HEK293 (cell line): Measurements from ENCODE around the gene HOXC11.

Experiments used
- FEZF1 ChIP-seq: fragments of 450-650 bp; formaldehyde crosslinking; IDR thresholded peaks from 2 replicates; pipeline ENCODE4 v1.5.1; 2016; ENCODE audit warnings: missing biosample characterization, missing genetic modification characterization
- HIC1 ChIP-seq: fragments of 450-650 bp; formaldehyde crosslinking; IDR thresholded peaks from 2 replicates; pipeline ENCODE4 v1.5.1; 2016; ENCODE audit warnings: missing biosample characterization, missing genetic modification characterization
- KLF10 ChIP-seq: fragments of 450-650 bp; IDR thresholded peaks from 2 replicates; pipeline ENCODE4 v1.5.1; 2018; ENCODE audit warnings: missing biosample characterization, mild to moderate bottlenecking, missing genetic modification characterization
- PRDM1 ChIP-seq: fragments of 450-650 bp; formaldehyde crosslinking; IDR thresholded peaks from 2 replicates; pipeline ENCODE4; 2016; ENCODE audit warnings: missing biosample characterization, missing genetic modification characterization
- REST ChIP-seq: fragments of 450-650 bp; formaldehyde crosslinking; IDR thresholded peaks from 2 replicates; pipeline ENCODE4 v1.5.1; 2016; ENCODE audit warnings: missing biosample characterization, missing genetic modification characterization
- TCF7L2 ChIP-seq: IDR thresholded peaks from 2 replicates; pipeline ENCODE4 v1.6.1; 2011; ENCODE audit warnings: low read depth, mild to moderate bottlenecking, inconsistent platforms, low read length, moderate library complexity, borderline replicate concordance
- ZBTB21 ChIP-seq: fragments of 450-650 bp; formaldehyde crosslinking; IDR thresholded peaks from 2 replicates; pipeline ENCODE4 v1.5.1; 2017; ENCODE audit warnings: missing biosample characterization, missing genetic modification characterization
- ZBTB49 ChIP-seq: fragments of 450-650 bp; formaldehyde crosslinking; IDR thresholded peaks from 2 replicates; pipeline ENCODE4 v1.5.1; 2016; ENCODE audit warnings: missing biosample characterization, missing genetic modification characterization, low read depth
- ZFP69B ChIP-seq: fragments of 450-650 bp; formaldehyde crosslinking; IDR thresholded peaks from 2 replicates; pipeline ENCODE4 v1.5.1; 2016; ENCODE audit warnings: missing biosample characterization, missing genetic modification characterization
- ZNF169 ChIP-seq: fragments of 450-650 bp; formaldehyde crosslinking; IDR thresholded peaks from 2 replicates; pipeline ENCODE4 v1.5.1; 2016; ENCODE audit warnings: missing biosample characterization, missing genetic modification characterization
- ZNF274 ChIP-seq, 2 experiments: fragments of 200-500 bp in 1 of 2; fragments of 450-650 bp in 1 of 2; sonication (Bioruptor generic) in 1 of 2; formaldehyde crosslinking in 1 of 2; IDR thresholded peaks; 2 replicates each; pipeline versions ENCODE4 v1.5.1 to v1.6.1; 2014 to 2016; ENCODE audit warnings: borderline replicate concordance in 1 of 2, inconsistent platforms in 1 of 2, low read length in 1 of 2, missing biosample characterization in 1 of 2, missing genetic modification characterization in 1 of 2
- ZNF302 ChIP-seq: fragments of 450-650 bp; formaldehyde crosslinking; IDR thresholded peaks from 2 replicates; pipeline ENCODE4 v1.5.1; 2016; ENCODE audit warnings: missing biosample characterization, missing genetic modification characterization, low read depth
- ZNF366 ChIP-seq: fragments of 450-650 bp; formaldehyde crosslinking; conservative IDR thresholded peaks from 2 replicates; pipeline ENCODE4 v1.5.1; 2016; ENCODE audit warnings: missing biosample characterization, missing genetic modification characterization
- ZNF416 ChIP-seq: fragments of 450-650 bp; formaldehyde crosslinking; IDR thresholded peaks from 2 replicates; pipeline ENCODE4 v1.5.1; 2016; ENCODE audit warnings: missing biosample characterization, missing genetic modification characterization
- ZNF449 ChIP-seq: fragments of 450-650 bp; formaldehyde crosslinking; IDR thresholded peaks from 2 replicates; pipeline ENCODE4 v1.5.1; 2017; ENCODE audit warnings: missing biosample characterization, mild to moderate bottlenecking, missing genetic modification characterization, moderate library complexity
- ZNF558 ChIP-seq: fragments of 450-650 bp; formaldehyde crosslinking; IDR thresholded peaks from 2 replicates; pipeline ENCODE4 v1.5.1; 2016; ENCODE audit warnings: missing biosample characterization, missing genetic modification characterization
- ZNF623 ChIP-seq: fragments of 450-650 bp; formaldehyde crosslinking; IDR thresholded peaks from 2 replicates; pipeline ENCODE4 v1.5.1; 2016; ENCODE audit warnings: missing biosample characterization, missing genetic modification characterization
- ZNF629 ChIP-seq: fragments of 450-650 bp; formaldehyde crosslinking; IDR thresholded peaks from 2 replicates; pipeline ENCODE4 v1.5.1; 2017; ENCODE audit warnings: missing biosample characterization, missing genetic modification characterization
- ZNF658 ChIP-seq: fragments of 450-650 bp; formaldehyde crosslinking; IDR thresholded peaks from 2 replicates; pipeline ENCODE4; 2016; ENCODE audit warnings: missing biosample characterization, missing genetic modification characterization
- ZNF692 ChIP-seq: fragments of 450-650 bp; formaldehyde crosslinking; IDR thresholded peaks from 2 replicates; pipeline ENCODE4 v1.5.1; 2016; ENCODE audit warnings: missing biosample characterization, missing genetic modification characterization
- ZNF843 ChIP-seq: fragments of 450-650 bp; formaldehyde crosslinking; IDR thresholded peaks from 2 replicates; pipeline ENCODE4 v1.5.1; 2016; ENCODE audit warnings: missing biosample characterization, missing genetic modification characterization
- ZSCAN18 ChIP-seq: fragments of 450-650 bp; formaldehyde crosslinking; IDR thresholded peaks from 2 replicates; pipeline ENCODE4 v1.5.1; 2016; ENCODE audit warnings: missing biosample characterization, missing genetic modification characterization
- ZSCAN5A ChIP-seq: fragments of 450-650 bp; formaldehyde crosslinking; IDR thresholded peaks from 2 replicates; pipeline ENCODE4 v1.5.1; 2016; ENCODE audit warnings: missing biosample characterization, missing genetic modification characterization
- ZXDB ChIP-seq: fragments of 450-650 bp; formaldehyde crosslinking; IDR thresholded peaks from 2 replicates; pipeline ENCODE4 v1.5.1; 2016; ENCODE audit warnings: missing biosample characterization, missing genetic modification characterization

The HOXC11 gene

GRCh38 chr12:53963434-53964314 is 9.3 kb upstream of the HOXC11 start (continued):
- peak; percentile 76 for TF ChIP-seq HIC1 (tag by site-specific recombination)
- peak; percentile 81 for TF ChIP-seq ZNF449
- TF ChIP-seq REST (tag by site-specific recombination), result 0 out of 2 replicates have a peak, but pooled peaks have one; percentile 23
- TF ChIP-seq PRDM1 (tag by site-specific recombination), result peak; percentile 71
- TF ChIP-seq TCF7L2, result peak; percentile 47; the same call in 1 of the 2 replicates
- peak; percentile 78 for TF ChIP-seq FEZF1 (tag by site-specific recombination)
- no peak for TF ChIP-seq ZNF623 (tag by site-specific recombination)
- TF ChIP-seq ZSCAN18, result 0 out of 2 replicates have a peak, but pooled peaks have one; percentile 21
- TF ChIP-seq ZNF169 (tag by site-specific recombination), result no peak
- TF ChIP-seq ZBTB49 (tag by site-specific recombination), result no peak
- peak; percentile 96 for TF ChIP-seq ZFP69B (tag by site-specific recombination)
- peak; percentile 88 for TF ChIP-seq ZNF843 (tag by site-specific recombination)
- no peak for TF ChIP-seq ZNF558 (tag by site-specific recombination)
- peak; percentile 22; the same call in 1 of the 2 replicates for TF ChIP-seq ZNF366 (tag by site-specific recombination)
- TF ChIP-seq KLF10 (tag by site-specific recombination), result peak; percentile 10; the same call in 1 of the 2 replicates
- TF ChIP-seq ZNF302, result 0 out of 2 replicates have a peak, but pooled peaks have one; percentile 46
- TF ChIP-seq ZNF629 (tag by site-specific recombination), result peak; percentile 29
- peak; percentile 87 for TF ChIP-seq ZXDB (tag by site-specific recombination)
- TF ChIP-seq ZNF416 (tag by site-specific recombination), result no peak
- TF ChIP-seq ZSCAN5A, result no peak
- no peak for TF ChIP-seq ZNF658 (tag by site-specific recombination)
- peak; percentile 98 for TF ChIP-seq ZNF692 (tag by site-specific recombination)
- TF ChIP-seq ZNF274 (IDR thresholded peaks at IDR 0.05; ENCODE audit: low read length), result no peak
- TF ChIP-seq ZNF274 (tag by site-specific recombination; IDR thresholded peaks at IDR 0.05; ENCODE audit: borderline replicate concordance), result no peak
- no peak; the same call in 1 of the 2 replicates for TF ChIP-seq ZBTB21 (tag by site-specific recombination)
